MM.1S (cell line): ENCODE results near the gene TJP2.

ENCODE experiments used
- EZH2 ChIP-seq: fragments of 300-600 bp; sonication (generic); optimal IDR thresholded peaks from 2 replicates; pipeline ENCODE3; 2017; ENCODE audit warnings: low read depth, mild to moderate bottlenecking, antibody characterized with exemption, low read length, mixed read lengths
- EZH2phosphoT487 ChIP-seq: fragments of 300-600 bp; sonication (generic); IDR thresholded peaks from 2 replicates; pipeline ENCODE4 v1.6.1; 2018; ENCODE audit warnings: antibody characterized with exemption, low read length
- TF ChIP-seq, protein P1 (sequence below): fragments of 300-600 bp; sonication (generic); IDR thresholded peaks from 2 replicates; pipeline ENCODE4 v1.5.1; 2016; ENCODE audit warnings: antibody characterized with exemption, low read length, mixed read lengths

DNA sequence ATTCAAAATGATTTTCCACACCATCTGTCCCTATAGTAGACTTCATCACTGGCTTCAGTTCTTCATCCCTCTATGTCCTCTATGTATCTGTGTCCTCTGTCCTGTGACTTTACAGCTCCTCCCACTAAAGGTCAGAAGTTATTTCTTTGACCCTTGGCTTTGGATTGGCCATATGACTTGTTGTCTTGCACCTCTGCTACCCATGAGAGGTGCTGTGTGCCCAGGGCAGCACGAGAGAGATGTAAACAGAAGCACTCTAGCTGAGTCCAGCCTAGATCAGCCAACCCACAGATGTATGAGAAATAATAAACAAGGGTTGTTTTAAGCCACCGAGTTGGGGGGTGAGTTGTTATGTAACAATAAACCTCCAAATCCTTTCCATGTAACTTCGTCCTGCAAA is 87.6 kb downstream of the TJP2 start:
- no peak for TF ChIP-seq EZH2phosphoT487
- TF ChIP-seq, protein P1, sequence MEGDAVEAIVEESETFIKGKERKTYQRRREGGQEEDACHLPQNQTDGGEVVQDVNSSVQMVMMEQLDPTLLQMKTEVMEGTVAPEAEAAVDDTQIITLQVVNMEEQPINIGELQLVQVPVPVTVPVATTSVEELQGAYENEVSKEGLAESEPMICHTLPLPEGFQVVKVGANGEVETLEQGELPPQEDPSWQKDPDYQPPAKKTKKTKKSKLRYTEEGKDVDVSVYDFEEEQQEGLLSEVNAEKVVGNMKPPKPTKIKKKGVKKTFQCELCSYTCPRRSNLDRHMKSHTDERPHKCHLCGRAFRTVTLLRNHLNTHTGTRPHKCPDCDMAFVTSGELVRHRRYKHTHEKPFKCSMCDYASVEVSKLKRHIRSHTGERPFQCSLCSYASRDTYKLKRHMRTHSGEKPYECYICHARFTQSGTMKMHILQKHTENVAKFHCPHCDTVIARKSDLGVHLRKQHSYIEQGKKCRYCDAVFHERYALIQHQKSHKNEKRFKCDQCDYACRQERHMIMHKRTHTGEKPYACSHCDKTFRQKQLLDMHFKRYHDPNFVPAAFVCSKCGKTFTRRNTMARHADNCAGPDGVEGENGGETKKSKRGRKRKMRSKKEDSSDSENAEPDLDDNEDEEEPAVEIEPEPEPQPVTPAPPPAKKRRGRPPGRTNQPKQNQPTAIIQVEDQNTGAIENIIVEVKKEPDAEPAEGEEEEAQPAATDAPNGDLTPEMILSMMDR = no peak
- TF ChIP-seq EZH2 = no peak
